ENCODE data around the gene APP. TPM values are rescaled to one million over a fixed set of nuclear protein-coding genes. Genes with fewer than 3 reads are reported as not detected.

The APP gene
- total and polyA plus RNA-seq, 2 of the 13 experiments (the other 11 are each of a cell fraction or from before 2014, with no cell fraction given): 70.6 to 262 TPM

- no peak for TF ChIP-seq YEATS2 (CRISPR knock-in tag; IDR thresholded peaks at IDR 0.05; ENCODE audit: borderline replicate concordance)
- no peak for TF ChIP-seq FOXA3 (CRISPR knock-in tag; IDR thresholded peaks at IDR 0.05)
- WGBS (ENCODE audit: low lambda C conversion rate): 48% methylated on average over 2 of the region's 2 CpGs
These were observed 280.6 kb downstream of the APP start for GRCh38 chr21:25890001-25890400.

GRCh38 chr21:25888711-25889110, 281.9 kb downstream of the APP start:
- Histone ChIP-seq H3K27ac (ENCODE audit: extremely low read length, insufficient read depth, low read length) (peak overlapping the region; percentile 78), H3K4me2 (ENCODE audit: low read depth, low read length) (0 out of 2 replicates have a peak overlapping the region, but pooled peaks have one; percentile 4), H3K4me1 (ENCODE audit: insufficient read depth, low read length) (peaks cover 47% of the 10 kb centered on the region), H3K27me3 (ENCODE audit: control insufficient read depth in 1 of 2, insufficient read depth in 2 of 2, low read length in 2 of 2) (no peaks in the 10 kb centered on the region), H3K4me3 (replicated peaks in 1 of 3; ENCODE audit: insufficient read depth in 1 of 3, low read depth in 2 of 3, low read length in 3 of 3) (no peak overlapping the region), H3K9me3 (ENCODE audit: low read length) (no peaks in the 10 kb centered on the region), H2AFZ (ENCODE audit: low read length) (no peak overlapping the region), H4K20me1 (ENCODE audit: insufficient read depth, low read length) (no peaks in the 10 kb centered on the region), H3K9ac (ENCODE audit: insufficient read depth, low read depth, low read length) (0 out of 2 replicates have a peak overlapping the region, but pooled peaks have one; percentile 5), H3K36me3 (replicated peaks in 1 of 2; ENCODE audit: control insufficient read depth in 1 of 2, insufficient read depth in 2 of 2, low read length in 2 of 2) (0 out of 5 replicates have a peak, but pooled peaks cover 2 to 4% of the 10 kb centered on the region in 2 experiments), H3K79me2 (ENCODE audit: insufficient read depth, low read length) (no peaks in the 10 kb centered on the region)
- in situ Hi-C loops (cut with HindIII; ENCODE audit: extremely low pct_ligation_motif_present, low pct_unique_long_range_greater_than_20kb): loop anchor here (10.0 kb wide), 1 partner anchor 286 kb away; the partner anchor contains the start of gene APP
- DNase-seq (ENCODE audit: low spot score): no peak
- intact Hi-C loops (cut with micrococcal nuclease; ENCODE audit: unreplicated experiment): no loop called here
- no TSS peak for BruUV-seq (replicated peaks)
- ChIA-PET CTCF (ENCODE audit: low intra/inter-chr PET ratio, low total read pairs) (no interaction called here), POLR2A (no interaction called here)
- WGBS (ENCODE audit: low lambda C conversion rate): 53% methylated on average over 9 of the region's 9 CpGs
- FAIRE-seq: no peak
- ATAC-seq: peak; percentile 11; the same call in 2 of the 3 replicates
- TF ChIP-seq MAFK (conservative IDR thresholded peaks at IDR 0.05 in 1 of 2, IDR thresholded peaks at IDR 0.05 in 1 of 2; ENCODE audit: low read length in 2 of 2): peak; percentile 30 to 69; a peak in 3 of 4 replicates
- peak; percentile 57; the same call in 1 of the 2 replicates for TF ChIP-seq MAFF (IDR thresholded peaks at IDR 0.05; ENCODE audit: low read depth, low read length)
- TF ChIP-seq ZNF331 (CRISPR knock-in tag; IDR thresholded peaks at IDR 0.05): no peak

More at GRCh38 chr21:25890001-25890400, 280.6 kb downstream of the APP start:
- no peak overlapping the region for H3K27ac ChIP-seq (ENCODE audit: extremely low read length, insufficient read depth, low read length)
- no peaks in the 10 kb centered on the region for H3K9me3 ChIP-seq (ENCODE audit: low read length)
- DNase-seq (ENCODE audit: low spot score) (no peak), FAIRE-seq (no peak), ATAC-seq (no peak)
- CTCF ChIA-PET (ENCODE audit: low intra/inter-chr PET ratio, low total read pairs): no interaction called here
- BruUV-seq (replicated peaks): no TSS peak
- H3K9ac ChIP-seq (ENCODE audit: insufficient read depth, low read depth, low read length): no peak overlapping the region
- no peak overlapping the region for H3K4me3 ChIP-seq (replicated peaks in 1 of 3; ENCODE audit: insufficient read depth in 1 of 3, low read depth in 2 of 3, low read length in 3 of 3)
- intact Hi-C loops (cut with micrococcal nuclease; ENCODE audit: unreplicated experiment) (no loop called here), in situ Hi-C loops (cut with HindIII; ENCODE audit: extremely low pct_ligation_motif_present, low pct_unique_long_range_greater_than_20kb) (no loop called here)
- no peaks in the 10 kb centered on the region for H3K27me3 ChIP-seq (ENCODE audit: control insufficient read depth in 1 of 2, insufficient read depth in 2 of 2, low read length in 2 of 2)
- POLR2A ChIA-PET: no interaction called here
- no peaks in the 10 kb centered on the region for H3K79me2 ChIP-seq (ENCODE audit: insufficient read depth, low read length)
- no peak overlapping the region for H3K4me2 ChIP-seq (ENCODE audit: low read depth, low read length)
- H3K4me1 ChIP-seq (ENCODE audit: insufficient read depth, low read length): peaks cover 47% of the 10 kb centered on the region
- H2AFZ ChIP-seq (ENCODE audit: low read length): no peak overlapping the region
- H3K36me3 ChIP-seq (replicated peaks in 1 of 2; ENCODE audit: control insufficient read depth in 1 of 2, insufficient read depth in 2 of 2, low read length in 2 of 2): peaks cover 2 to 8% of the 10 kb centered on the region in 2 experiments; a peak in 1 of 5 replicates
- no peaks in the 10 kb centered on the region for H4K20me1 ChIP-seq (ENCODE audit: insufficient read depth, low read length)

Data from HepG2 (cell line).